ENCODE results near the gene LRRC10B. TPM values are rescaled to one million over a fixed set of nuclear protein-coding genes. Genes with fewer than 3 reads are reported as not detected.

Gene LRRC10B
- total RNA-seq, 1 experiment from 2014 or later, result not detected

DNA sequence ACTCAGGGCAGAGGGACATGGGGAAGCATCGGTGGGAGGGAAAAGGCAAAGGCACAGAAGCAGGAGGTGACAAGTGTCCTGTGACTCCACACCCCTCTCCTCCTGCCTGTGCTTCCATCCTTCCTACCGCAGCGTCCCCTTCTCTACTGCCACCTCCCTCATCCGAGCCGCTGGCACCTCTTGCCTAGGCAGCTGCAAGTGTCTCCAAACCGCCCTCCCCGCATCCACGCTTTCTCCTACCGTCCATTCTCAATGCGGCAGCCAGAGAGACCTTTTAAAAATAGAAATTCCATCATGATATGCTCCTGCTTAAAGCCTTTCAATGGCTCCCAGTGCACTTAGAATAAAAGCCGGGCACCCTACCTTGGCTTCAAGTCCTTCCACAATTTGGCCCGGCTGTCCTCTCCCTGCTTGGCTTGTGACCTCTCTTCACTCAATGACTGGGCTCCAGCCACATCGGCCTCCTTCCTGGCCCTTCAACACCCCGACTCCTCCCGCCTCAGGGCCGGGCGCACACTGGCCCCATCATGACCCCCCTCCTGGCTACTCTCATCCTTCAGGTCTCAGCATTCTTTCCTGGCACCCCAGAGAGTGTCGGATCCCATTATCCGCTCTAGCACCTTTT, 16.5 kb downstream of the LRRC10B start:
- Histone ChIP-seq H3K79me2 (ENCODE audit: insufficient read depth, low read length) (no peaks in the 10 kb centered on the region), H3K9me2 (ENCODE audit: insufficient read depth) (no peaks in the 10 kb centered on the region), H3K27me3 (ENCODE audit: insufficient read depth, low read length) (no peaks in the 10 kb centered on the region), H3K9ac (ENCODE audit: low read length) (no peak overlapping the region), H3K4me3 (replicated peaks in 1 of 2; ENCODE audit: low read depth in 1 of 2, low read length in 2 of 2) (no peak overlapping the region), H4K20me1 (ENCODE audit: insufficient read depth) (no peaks in the 10 kb centered on the region), H2AFZ (ENCODE audit: low read depth, low read length, poor library complexity, severe bottlenecking) (no peak overlapping the region), H3K27ac (ENCODE audit: low read depth, low read length) (no peak overlapping the region), H3K9me3 (ENCODE audit: control insufficient read depth in 1 of 2, insufficient read depth in 1 of 2, low read depth in 1 of 2, low read length in 2 of 2) (no peaks in the 10 kb centered on the region), H3K36me3 (ENCODE audit: control insufficient read depth in 1 of 2, insufficient read depth in 2 of 2, low read length in 2 of 2) (peaks cover 4% of the 10 kb centered on the region in 2 experiments; a peak in 3 of 4 replicates), H3K4me2 (ENCODE audit: low read length) (no peak overlapping the region), H3K4me1 (ENCODE audit: control insufficient read depth in 1 of 2, insufficient read depth in 2 of 2, low read length in 2 of 2) (no peaks in the 10 kb centered on the region)
- TF ChIP-seq EGR1 (IDR thresholded peaks at IDR 0.05; ENCODE audit: low read depth) (no peak), SIN3A (IDR thresholded peaks at IDR 0.05; ENCODE audit: low read depth) (no peak), EZH2 (IDR thresholded peaks at IDR 0.05) (no peak), CBX3 (IDR thresholded peaks at IDR 0.05; ENCODE audit: low read depth) (no peak), YY1 (IDR thresholded peaks at IDR 0.05; ENCODE audit: extremely low read depth, insufficient replicate concordance, low read depth, low read length) (no peak), EZH2phosphoT487 (IDR thresholded peaks at IDR 0.05; ENCODE audit: borderline replicate concordance) (no peak)
- TF ChIP-seq, protein P1, sequence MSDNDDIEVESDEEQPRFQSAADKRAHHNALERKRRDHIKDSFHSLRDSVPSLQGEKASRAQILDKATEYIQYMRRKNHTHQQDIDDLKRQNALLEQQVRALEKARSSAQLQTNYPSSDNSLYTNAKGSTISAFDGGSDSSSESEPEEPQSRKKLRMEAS (IDR thresholded peaks at IDR 0.05), result no peak
- CTCF ChIA-PET, result interaction anchor here (1.5 kb wide), 1 partner anchor 43 kb away, joined by 7 read pairs; no protein-coding TSS in a partner anchor
- intact Hi-C loops (cut with micrococcal nuclease), result no loop called here
- BruUV-seq (replicated peaks), result no TSS peak
- POLR2A ChIA-PET, result no interaction called here
- RAD21 ChIA-PET (ENCODE audit: low non-redundant PET in 1 of 2, low total read pairs in 2 of 2, uncharacterized antibody in 2 of 2, unreplicated experiment in 2 of 2), result no interaction called here
- ATAC-seq, result no peak
- no peak for DNase-seq (ENCODE audit: low read depth, low spot score)

DNA sequence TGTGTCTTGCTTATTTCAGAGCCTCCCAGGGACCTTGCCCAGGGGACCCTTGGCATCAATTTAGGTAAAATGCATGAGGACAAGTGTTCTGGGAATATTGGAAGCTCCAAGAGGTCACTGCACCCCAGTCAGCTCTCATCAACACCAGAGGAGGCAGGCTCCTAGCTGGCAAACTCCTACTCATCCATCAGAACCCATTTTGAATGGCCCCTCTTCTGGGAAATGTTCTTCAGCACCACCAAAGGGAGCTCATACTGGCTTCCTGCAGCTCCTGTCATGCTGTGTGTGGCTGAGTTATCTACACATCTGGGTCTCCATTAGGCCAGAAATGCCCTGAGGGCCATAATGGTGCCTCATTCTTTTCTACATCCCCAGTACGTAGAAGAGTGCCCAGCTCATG, 17.7 kb downstream of the LRRC10B start:
- BruUV-seq (replicated peaks), result no TSS peak
- ChIA-PET POLR2A (no interaction called here), CTCF (interaction anchor here (1.3 to 1.5 kb wide), 2 partner anchors 9 to 44 kb away, joined by 5 to 7 read pairs; no protein-coding TSS in a partner anchor), RAD21 (ENCODE audit: low non-redundant PET in 1 of 2, low total read pairs in 2 of 2, uncharacterized antibody in 2 of 2, unreplicated experiment in 2 of 2) (interaction anchor here in 1 of 2 experiments (0.5 kb wide), 1 partner anchor 54 kb away, joined by 3 read pairs; no protein-coding TSS in a partner anchor)
- no peak overlapping the region for H3K4me2 ChIP-seq (ENCODE audit: low read length)
- intact Hi-C loops (cut with micrococcal nuclease), result no loop called here
- peaks cover 4% of the 10 kb centered on the region in 2 experiments; a peak in 3 of 4 replicates for H3K36me3 ChIP-seq (ENCODE audit: control insufficient read depth in 1 of 2, insufficient read depth in 2 of 2, low read length in 2 of 2)
- no peak overlapping the region for H3K4me3 ChIP-seq (replicated peaks in 1 of 2; ENCODE audit: low read depth in 1 of 2, low read length in 2 of 2)
- H2AFZ ChIP-seq (ENCODE audit: low read depth, low read length, poor library complexity, severe bottlenecking), result no peak overlapping the region
- H3K79me2 ChIP-seq (ENCODE audit: insufficient read depth, low read length), result no peaks in the 10 kb centered on the region
- no peaks in the 10 kb centered on the region for H3K9me3 ChIP-seq (ENCODE audit: control insufficient read depth in 1 of 2, insufficient read depth in 1 of 2, low read depth in 1 of 2, low read length in 2 of 2)
- no peak for ATAC-seq
- no peak for DNase-seq (ENCODE audit: low read depth, low spot score)
- H3K27ac ChIP-seq (ENCODE audit: low read depth, low read length), result no peak overlapping the region
- no peak overlapping the region for H3K9ac ChIP-seq (ENCODE audit: low read length)
- no peaks in the 10 kb centered on the region for H3K27me3 ChIP-seq (ENCODE audit: insufficient read depth, low read length)
- no peaks in the 10 kb centered on the region for H4K20me1 ChIP-seq (ENCODE audit: insufficient read depth)
- H3K9me2 ChIP-seq (ENCODE audit: insufficient read depth), result no peaks in the 10 kb centered on the region
- no peaks in the 10 kb centered on the region for H3K4me1 ChIP-seq (ENCODE audit: control insufficient read depth in 1 of 2, insufficient read depth in 2 of 2, low read length in 2 of 2)
- TF ChIP-seq, protein P2, sequence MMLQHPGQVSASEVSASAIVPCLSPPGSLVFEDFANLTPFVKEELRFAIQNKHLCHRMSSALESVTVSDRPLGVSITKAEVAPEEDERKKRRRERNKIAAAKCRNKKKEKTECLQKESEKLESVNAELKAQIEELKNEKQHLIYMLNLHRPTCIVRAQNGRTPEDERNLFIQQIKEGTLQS (IDR thresholded peaks at IDR 0.05), result no peak
- TF ChIP-seq EZH2phosphoT487 (IDR thresholded peaks at IDR 0.05; ENCODE audit: borderline replicate concordance) (no peak), FOSL1 (IDR thresholded peaks at IDR 0.05; ENCODE audit: low read depth) (no peak), SP1 (IDR thresholded peaks at IDR 0.05; ENCODE audit: low read depth) (no peak), ELF1 (IDR thresholded peaks at IDR 0.05; ENCODE audit: borderline replicate concordance, low read depth) (no peak), ZFX (IDR thresholded peaks at IDR 0.05) (no peak), SIN3A (IDR thresholded peaks at IDR 0.05; ENCODE audit: low read depth) (no peak), CBX3 (IDR thresholded peaks at IDR 0.05; ENCODE audit: low read depth) (no peak), CEBPB (IDR thresholded peaks at IDR 0.05; ENCODE audit: low read depth) (no peak), POLR2AphosphoS5 (IDR thresholded peaks at IDR 0.05; ENCODE audit: low read depth, low read length) (no peak), YY1 (IDR thresholded peaks at IDR 0.05; ENCODE audit: extremely low read depth, insufficient replicate concordance, low read depth, low read length) (no peak)
- TF ChIP-seq, protein P1 (IDR thresholded peaks at IDR 0.05), result no peak
- TF ChIP-seq, protein P3, sequence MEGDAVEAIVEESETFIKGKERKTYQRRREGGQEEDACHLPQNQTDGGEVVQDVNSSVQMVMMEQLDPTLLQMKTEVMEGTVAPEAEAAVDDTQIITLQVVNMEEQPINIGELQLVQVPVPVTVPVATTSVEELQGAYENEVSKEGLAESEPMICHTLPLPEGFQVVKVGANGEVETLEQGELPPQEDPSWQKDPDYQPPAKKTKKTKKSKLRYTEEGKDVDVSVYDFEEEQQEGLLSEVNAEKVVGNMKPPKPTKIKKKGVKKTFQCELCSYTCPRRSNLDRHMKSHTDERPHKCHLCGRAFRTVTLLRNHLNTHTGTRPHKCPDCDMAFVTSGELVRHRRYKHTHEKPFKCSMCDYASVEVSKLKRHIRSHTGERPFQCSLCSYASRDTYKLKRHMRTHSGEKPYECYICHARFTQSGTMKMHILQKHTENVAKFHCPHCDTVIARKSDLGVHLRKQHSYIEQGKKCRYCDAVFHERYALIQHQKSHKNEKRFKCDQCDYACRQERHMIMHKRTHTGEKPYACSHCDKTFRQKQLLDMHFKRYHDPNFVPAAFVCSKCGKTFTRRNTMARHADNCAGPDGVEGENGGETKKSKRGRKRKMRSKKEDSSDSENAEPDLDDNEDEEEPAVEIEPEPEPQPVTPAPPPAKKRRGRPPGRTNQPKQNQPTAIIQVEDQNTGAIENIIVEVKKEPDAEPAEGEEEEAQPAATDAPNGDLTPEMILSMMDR (IDR thresholded peaks at IDR 0.05 in 2 of 3, conservative IDR thresholded peaks at IDR 0.05 in 1 of 3; ENCODE audit: borderline replicate concordance in 1 of 3, insufficient read depth in 1 of 3, low read depth in 2 of 3, low read length in 2 of 3), result no peak

Data from HCT116 (cell line).